ENCODE measurements around the gene TPPP. TPM values are rescaled to one million over a fixed set of nuclear protein-coding genes. Genes with fewer than 3 reads are reported as not detected.

Gene TPPP
- total RNA-seq, 2 donors from 2014 or later = 12.2 to 15.7 TPM

DNA sequence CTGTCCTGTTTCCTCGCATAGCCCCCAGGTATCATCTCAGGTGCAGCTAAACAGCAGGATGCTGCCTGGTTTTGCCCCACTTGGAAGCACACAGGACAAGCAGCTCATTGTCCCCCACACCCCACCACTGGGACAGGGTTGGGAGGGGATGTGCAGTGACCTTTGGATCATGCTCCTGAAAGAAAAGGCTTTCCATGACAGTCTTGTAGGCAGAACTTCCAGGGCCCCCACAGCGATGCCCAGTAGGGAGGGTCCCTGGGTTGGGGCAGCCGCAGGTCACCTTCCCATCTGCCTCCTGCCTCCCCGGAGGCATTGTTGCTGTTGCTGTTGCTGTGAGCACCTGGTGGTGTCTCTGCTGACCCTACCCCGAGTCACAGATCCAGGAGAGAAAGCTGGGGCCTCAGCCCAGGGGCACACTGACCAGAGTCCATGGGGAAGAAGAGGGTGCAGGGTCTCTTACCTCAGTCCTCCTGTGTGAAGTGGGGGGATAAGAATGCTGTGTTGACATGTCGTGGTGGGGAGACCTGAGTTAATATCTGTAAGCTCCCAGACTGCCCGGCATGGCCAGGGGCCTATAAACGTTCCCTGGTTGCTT is 72.5 kb downstream of the TPPP start:
- Histone ChIP-seq H3K36me3 (peaks cover 12% of the 10 kb centered on the region), H3K27ac (no peak overlapping the region), H3K4me1 (no peaks in the 10 kb centered on the region), H3K4me3 (no peak overlapping the region), H3K9me3 (no peaks in the 10 kb centered on the region), H3K27me3 (no peaks in the 10 kb centered on the region)
- TF ChIP-seq, protein P1, sequence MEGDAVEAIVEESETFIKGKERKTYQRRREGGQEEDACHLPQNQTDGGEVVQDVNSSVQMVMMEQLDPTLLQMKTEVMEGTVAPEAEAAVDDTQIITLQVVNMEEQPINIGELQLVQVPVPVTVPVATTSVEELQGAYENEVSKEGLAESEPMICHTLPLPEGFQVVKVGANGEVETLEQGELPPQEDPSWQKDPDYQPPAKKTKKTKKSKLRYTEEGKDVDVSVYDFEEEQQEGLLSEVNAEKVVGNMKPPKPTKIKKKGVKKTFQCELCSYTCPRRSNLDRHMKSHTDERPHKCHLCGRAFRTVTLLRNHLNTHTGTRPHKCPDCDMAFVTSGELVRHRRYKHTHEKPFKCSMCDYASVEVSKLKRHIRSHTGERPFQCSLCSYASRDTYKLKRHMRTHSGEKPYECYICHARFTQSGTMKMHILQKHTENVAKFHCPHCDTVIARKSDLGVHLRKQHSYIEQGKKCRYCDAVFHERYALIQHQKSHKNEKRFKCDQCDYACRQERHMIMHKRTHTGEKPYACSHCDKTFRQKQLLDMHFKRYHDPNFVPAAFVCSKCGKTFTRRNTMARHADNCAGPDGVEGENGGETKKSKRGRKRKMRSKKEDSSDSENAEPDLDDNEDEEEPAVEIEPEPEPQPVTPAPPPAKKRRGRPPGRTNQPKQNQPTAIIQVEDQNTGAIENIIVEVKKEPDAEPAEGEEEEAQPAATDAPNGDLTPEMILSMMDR (IDR thresholded peaks at IDR 0.05) = no peak
- DNase-seq (ENCODE audit: low spot score) = no peak

DNA sequence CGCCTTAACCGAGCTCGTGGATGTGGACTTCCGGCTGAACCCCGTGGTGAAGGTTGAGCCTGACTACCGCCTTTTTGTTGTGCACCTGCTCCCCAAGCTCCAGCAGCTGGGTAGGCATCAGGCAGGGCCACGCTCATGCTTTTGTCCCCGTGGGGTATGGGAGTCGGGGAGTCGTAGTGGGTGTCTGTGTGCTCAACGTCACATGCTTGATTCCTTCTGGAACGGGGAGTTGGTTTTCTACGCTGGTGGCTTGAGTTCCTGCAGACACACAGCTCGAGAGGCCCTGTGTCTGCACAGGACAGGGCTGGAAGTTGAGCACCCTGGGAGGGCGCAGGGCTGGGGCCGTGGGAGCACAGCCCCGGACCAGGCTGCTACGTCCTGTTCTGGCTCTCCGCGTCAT is 73.0 kb downstream of the TPPP start:
- Histone ChIP-seq H3K27ac (no peak overlapping the region), H3K4me1 (no peaks in the 10 kb centered on the region), H3K27me3 (no peaks in the 10 kb centered on the region), H3K36me3 (peaks cover 12% of the 10 kb centered on the region), H3K9me3 (no peaks in the 10 kb centered on the region), H3K4me3 (no peak overlapping the region)
- TF ChIP-seq, protein P1 (IDR thresholded peaks at IDR 0.05) = no peak
- no peak for DNase-seq (ENCODE audit: low spot score)

DNA sequence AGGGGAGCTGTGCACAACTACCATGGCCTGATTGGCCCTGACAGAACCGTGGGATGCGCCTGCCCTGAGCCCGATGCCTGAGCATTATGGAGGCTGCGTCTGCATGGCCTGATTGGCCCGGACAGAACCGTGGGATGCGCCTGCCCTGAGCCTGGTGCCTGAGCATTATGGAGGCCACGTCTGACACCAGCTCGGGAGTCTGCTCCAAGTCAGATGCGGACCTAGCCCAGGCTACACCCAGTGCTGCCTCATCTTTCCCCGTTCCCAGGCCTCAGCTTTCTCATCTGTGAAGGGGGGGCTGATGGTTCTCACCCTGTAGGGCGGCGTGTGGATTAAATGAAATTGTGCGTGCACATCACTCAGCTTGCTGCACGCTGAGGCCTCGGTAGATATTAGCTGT is 73.7 kb downstream of the TPPP start:
- TF ChIP-seq, protein P1 (IDR thresholded peaks at IDR 0.05) = no peak
- H3K36me3 ChIP-seq = peaks cover 12% of the 10 kb centered on the region
- H3K9me3 ChIP-seq = no peaks in the 10 kb centered on the region
- DNase-seq (ENCODE audit: low spot score) = no peak
- H3K27ac ChIP-seq = no peak overlapping the region
- no peaks in the 10 kb centered on the region for H3K4me1 ChIP-seq
- no peaks in the 10 kb centered on the region for H3K27me3 ChIP-seq
- no peak overlapping the region for H3K4me3 ChIP-seq

DNA sequence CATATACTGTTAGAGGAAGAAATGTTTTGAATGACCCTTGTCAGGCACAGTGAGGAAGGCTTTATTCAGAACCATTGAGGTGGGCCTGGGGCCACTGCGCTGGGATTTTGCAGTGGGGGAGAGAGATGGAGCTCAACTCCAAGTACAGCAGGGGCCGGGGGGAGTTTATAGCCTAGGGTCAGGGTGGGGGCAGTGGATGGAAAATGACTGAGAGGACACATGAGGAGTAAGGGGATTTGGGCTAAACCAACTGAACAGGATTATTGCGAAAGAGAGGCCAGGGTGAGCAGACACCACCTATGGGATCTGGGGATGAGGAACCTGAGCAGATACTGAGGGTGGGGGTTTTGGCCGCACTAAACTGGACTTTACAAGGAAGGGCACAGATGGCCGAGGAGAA is 74.7 kb downstream of the TPPP start:
- Histone ChIP-seq H3K27ac (no peak overlapping the region), H3K4me3 (no peak overlapping the region), H3K36me3 (peaks cover 12% of the 10 kb centered on the region), H3K4me1 (no peaks in the 10 kb centered on the region), H3K27me3 (no peaks in the 10 kb centered on the region), H3K9me3 (no peaks in the 10 kb centered on the region)
- DNase-seq (ENCODE audit: low spot score) = no peak
- TF ChIP-seq, protein P1 (IDR thresholded peaks at IDR 0.05) = no peak

DNA sequence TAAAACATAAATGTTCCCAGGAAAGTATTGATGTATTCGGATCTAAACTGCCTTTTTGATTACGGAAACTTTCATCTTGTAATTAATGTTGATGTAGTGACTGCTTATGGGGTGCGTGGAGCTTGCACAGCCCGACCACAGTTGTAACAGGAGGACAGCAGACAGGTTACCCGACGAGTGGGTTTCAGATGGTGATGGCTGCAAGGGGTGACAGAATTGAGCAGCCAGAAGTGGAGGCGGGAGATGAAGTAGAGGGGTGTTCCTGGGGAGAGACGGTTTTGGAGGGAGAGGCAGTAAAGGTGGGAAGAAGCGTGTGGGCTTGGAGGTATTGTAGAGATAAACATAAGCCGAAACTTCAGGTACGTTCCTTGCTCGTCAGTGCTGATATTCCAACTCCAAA is 75.3 kb downstream of the TPPP start:
- TF ChIP-seq, protein P1 (IDR thresholded peaks at IDR 0.05) = no peak
- no peak overlapping the region for H3K4me3 ChIP-seq
- no peaks in the 10 kb centered on the region for H3K9me3 ChIP-seq
- H3K27me3 ChIP-seq = no peaks in the 10 kb centered on the region
- peaks cover 12% of the 10 kb centered on the region for H3K36me3 ChIP-seq
- H3K4me1 ChIP-seq = peaks cover 0 to 3% of the 10 kb centered on the region in 2 donors
- no peak for DNase-seq (ENCODE audit: low spot score)
- no peak overlapping the region for H3K27ac ChIP-seq

DNA sequence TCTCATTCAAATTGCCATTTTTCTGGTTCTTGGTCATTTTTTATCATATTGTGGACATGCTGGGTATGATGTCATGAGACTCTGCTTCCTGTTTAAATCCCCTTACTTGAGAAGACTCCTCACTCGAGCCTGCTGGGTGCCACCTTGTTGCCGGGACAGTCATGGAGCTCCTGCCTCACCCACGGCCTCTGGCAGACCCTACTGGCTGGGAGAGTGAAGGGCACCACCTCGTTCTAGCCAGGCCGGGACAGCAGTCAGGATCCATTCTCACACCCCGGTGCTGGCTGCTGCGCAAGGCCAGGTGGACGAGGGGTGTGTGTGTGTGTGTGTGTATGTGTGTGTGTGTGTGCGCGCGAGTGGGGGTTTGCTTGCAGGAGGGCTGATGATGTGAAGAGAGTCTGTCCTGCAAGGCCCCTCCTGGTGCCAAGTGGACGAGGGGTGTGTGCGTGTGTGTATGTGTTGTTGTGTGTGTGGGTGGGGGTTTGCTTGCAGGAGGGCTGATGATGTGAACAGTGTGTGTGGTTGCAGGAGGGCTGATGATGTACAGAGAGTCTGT is 76.6 kb downstream of the TPPP start:
- no peaks in the 10 kb centered on the region for H3K9me3 ChIP-seq
- TF ChIP-seq, protein P1 (IDR thresholded peaks at IDR 0.05) = no peak
- peaks cover 0 to 10% of the 10 kb centered on the region in 2 donors for H3K4me1 ChIP-seq

More for the DNA sequence above, 76.6 kb downstream of the TPPP start:
- H3K4me3 ChIP-seq = no peak overlapping the region
- no peak for DNase-seq (ENCODE audit: low spot score)
- peaks cover 12% of the 10 kb centered on the region for H3K36me3 ChIP-seq
- H3K27me3 ChIP-seq = no peaks in the 10 kb centered on the region
- H3K27ac ChIP-seq = no peak overlapping the region
